Measurements from ENCODE around the gene COLEC12. TPM values are rescaled to one million over a fixed set of nuclear protein-coding genes. Genes with fewer than 3 reads are reported as not detected.

COLEC12 gene
- total and polyA plus RNA-seq, 2 experiments from 2014 or later = 61.1 to 69.0 TPM

GRCh38 chr18:362311-363290 is 137.9 kb downstream of the COLEC12 start:
- Histone ChIP-seq H3K27me3 (no peaks in the 10 kb centered on the region), H3K4me1 (ENCODE audit: low read depth) (peaks cover 49% of the 10 kb centered on the region), H3K36me3 (no peaks in the 10 kb centered on the region), H3K27ac (peak overlapping the region; percentile 74), H3K4me3 (no peak overlapping the region), H3K9me3 (ENCODE audit: low read depth) (no peaks in the 10 kb centered on the region)
- peak; percentile 42 to 48 for DNase-seq (ENCODE audit: low read depth in 1 of 2, low spot score in 1 of 2)
- TF ChIP-seq CTCF (IDR thresholded peaks at IDR 0.05; ENCODE audit: low read depth, low read length) = no peak

GRCh38 chr18:361941-362310 is 138.6 kb downstream of the COLEC12 start:
- TF ChIP-seq CTCF (IDR thresholded peaks at IDR 0.05; ENCODE audit: low read depth, low read length) = no peak
- H3K4me3 ChIP-seq = no peak overlapping the region
- no peaks in the 10 kb centered on the region for H3K9me3 ChIP-seq (ENCODE audit: low read depth)
- DNase-seq (ENCODE audit: low read depth in 1 of 2, low spot score in 1 of 2) = peak; percentile 53 to 72
- H3K27ac ChIP-seq = peak overlapping the region; percentile 74
- no peaks in the 10 kb centered on the region for H3K27me3 ChIP-seq
- H3K4me1 ChIP-seq (ENCODE audit: low read depth) = peaks cover 44% of the 10 kb centered on the region
- no peaks in the 10 kb centered on the region for H3K36me3 ChIP-seq

GRCh38 chr18:361100-361732 is 139.3 kb downstream of the COLEC12 start:
- H3K9me3 ChIP-seq (ENCODE audit: low read depth) = no peaks in the 10 kb centered on the region
- peaks cover 37% of the 10 kb centered on the region for H3K4me1 ChIP-seq (ENCODE audit: low read depth)
- H3K36me3 ChIP-seq = no peaks in the 10 kb centered on the region
- no peak overlapping the region for H3K4me3 ChIP-seq
- no peak for TF ChIP-seq CTCF (IDR thresholded peaks at IDR 0.05; ENCODE audit: low read depth, low read length)
- H3K27ac ChIP-seq = no peak overlapping the region
- no peak for DNase-seq (ENCODE audit: low read depth in 1 of 2, low spot score in 1 of 2)
- no peaks in the 10 kb centered on the region for H3K27me3 ChIP-seq

GRCh38 chr18:360676-361075 is 139.8 kb downstream of the COLEC12 start:
- no peak overlapping the region for H3K4me3 ChIP-seq
- peaks cover 34% of the 10 kb centered on the region for H3K4me1 ChIP-seq (ENCODE audit: low read depth)
- H3K27ac ChIP-seq = no peak overlapping the region
- H3K9me3 ChIP-seq (ENCODE audit: low read depth) = no peaks in the 10 kb centered on the region
- no peaks in the 10 kb centered on the region for H3K27me3 ChIP-seq
- no peaks in the 10 kb centered on the region for H3K36me3 ChIP-seq
- DNase-seq (ENCODE audit: low read depth in 1 of 2, low spot score in 1 of 2) = no peak
- TF ChIP-seq CTCF (IDR thresholded peaks at IDR 0.05; ENCODE audit: low read depth, low read length) = no peak

- no peak overlapping the region for H3K27ac ChIP-seq
- peaks cover 5% of the 10 kb centered on the region for H3K4me1 ChIP-seq (ENCODE audit: low read depth)
- no peaks in the 10 kb centered on the region for H3K27me3 ChIP-seq
- H3K36me3 ChIP-seq = no peaks in the 10 kb centered on the region
- H3K4me3 ChIP-seq = no peak overlapping the region
- H3K9me3 ChIP-seq (ENCODE audit: low read depth) = no peaks in the 10 kb centered on the region
- TF ChIP-seq CTCF (IDR thresholded peaks at IDR 0.05; ENCODE audit: low read depth, low read length) = no peak
- DNase-seq (ENCODE audit: low read depth in 1 of 2, low spot score in 1 of 2) = no peak
Measured at GRCh38 chr18:356778-357177, 143.7 kb downstream of the COLEC12 start.
